HCT116 (cell line): Measurements from ENCODE around the gene BRD3OS.

Experiments used
- CTCF ChIP-seq, 3 experiments: fragments of 200-600 bp in 1 of 3; sonication (generic) in 1 of 3; IDR thresholded peaks in 2 of 3; conservative IDR thresholded peaks in 1 of 3; 2 replicates each; pipeline ENCODE4 v1.5.1; 2012 to 2017; ENCODE audit warnings: low read depth in 2 of 3, low read length in 2 of 3, antibody characterized with exemption in 1 of 3, borderline replicate concordance in 1 of 3, control low read depth in 1 of 3, mild to moderate bottlenecking in 1 of 3, mixed read lengths in 1 of 3, mixed run types in 1 of 3, moderate library complexity in 1 of 3; ENCODE audit not compliant: insufficient read depth in 1 of 3
- POLR2A ChIP-seq: IDR thresholded peaks from 2 replicates; pipeline ENCODE4 v1.7.0; 2011; ENCODE audit warnings: borderline replicate concordance; ENCODE audit not compliant: insufficient read depth, insufficient read length; ENCODE audit errors: extremely low read depth
- RAD21 ChIP-seq: IDR thresholded peaks from 2 replicates; pipeline ENCODE4 v1.6.1; 2012; ENCODE audit warnings: low read depth, mild to moderate bottlenecking

GRCh38 chr9:134029248-134030226 is 4.3 kb downstream of the BRD3OS start:
- TF ChIP-seq POLR2A (no peak), CTCF (IDR thresholded peaks at IDR 0.05 in 2 of 3, conservative IDR thresholded peaks at IDR 0.05 in 1 of 3; ENCODE audit: borderline replicate concordance in 1 of 3, insufficient read depth in 1 of 3, low read depth in 2 of 3, low read length in 2 of 3) (no peak), RAD21 (no peak)
